GM13976 (cell line): ENCODE results near the gene PDGFC.

ENCODE experiments used
- DNase-seq: peaks from one replicate; pipeline ENCODE4 v3.0.0; 2012; ENCODE audit warnings: low spot score
- CTCF ChIP-seq: IDR thresholded peaks from 2 replicates; pipeline ENCODE4 v1.5.1; 2012; ENCODE audit warnings: borderline replicate concordance, mild to moderate bottlenecking; ENCODE audit not compliant: insufficient read depth; ENCODE audit errors: extremely low read depth, missing control alignments, control extremely low read depth
- in situ Hi-C: fragments of 300-500 bp; cut with MboI; formaldehyde crosslinking; loops from one replicate; pipeline ENCODE4 v1.12.0; 2022; ENCODE audit warnings: low sequenced_read_pairs, mixed read lengths, inconsistent platforms; ENCODE audit not compliant: unreplicated experiment

PDGFC gene

GRCh38 chr4:156751486-156751885 lies 220.1 kb downstream of the PDGFC start:
- no peak for DNase-seq
- TF ChIP-seq CTCF = no peak
- in situ Hi-C loops = no loop called here

- in situ Hi-C loops = no loop called here
- no peak for TF ChIP-seq CTCF
- no peak for DNase-seq
These were observed 221.9 kb downstream of the PDGFC start for GRCh38 chr4:156749426-156750403.

- no peak for TF ChIP-seq CTCF
- in situ Hi-C loops = no loop called here
- no peak for DNase-seq
These were observed 225.5 kb downstream of the PDGFC start for GRCh38 chr4:156746111-156746510.

- TF ChIP-seq CTCF = no peak
- in situ Hi-C loops = no loop called here
- no peak for DNase-seq
These were observed 232.8 kb downstream of the PDGFC start for GRCh38 chr4:156738766-156739165.

- in situ Hi-C loops = no loop called here
- DNase-seq = no peak
- no peak for TF ChIP-seq CTCF
These were observed 236.4 kb downstream of the PDGFC start for GRCh38 chr4:156734965-156735895.

- no peak for TF ChIP-seq CTCF
- in situ Hi-C loops = no loop called here
- DNase-seq = no peak
These were observed 238.0 kb downstream of the PDGFC start for GRCh38 chr4:156733582-156733981.
